Stimulated activated CD4-positive, alpha-beta T cell treated with anti-CD3 and anti-CD28 coated beads, Interleukin-12 subunit alpha, Interleukin-12 subunit beta, amount 100 ng/mL, for 24 hours (primary cell): ENCODE measurements around the gene PCDHA4.
"Not testable (repeated sequence)": the region's sequence is repeated elsewhere in the genome, so short reads cannot be mapped to it uniquely, and the experiment has no call there.

ENCODE experiments used
- DNase-seq, 2 experiments: peaks; one replicate each; pipeline ENCODE4 v3.0.0-alpha.2; 2020; ENCODE audit warnings: low read depth in 2 of 2

The PCDHA4 gene

GRCh38 chr5:140806834-140807775, at the start of gene PCDHA4:
TSS of gene PCDHA4 (plus strand) at chr5:140807068.
- no peak for DNase-seq

GRCh38 chr5:140764177-140764973, 42.5 kb upstream of the PCDHA4 start:
- DNase-seq: no peak

- no peak for DNase-seq
These were observed 39.4 kb upstream of the PCDHA4 start for GRCh38 chr5:140767444-140767843.

- DNase-seq: no peak
These were observed 26.4 kb upstream of the PCDHA4 start for GRCh38 chr5:140780512-140780911.

- no peak for DNase-seq
These were observed 20.8 kb upstream of the PCDHA4 start, which contains the start of gene PCDHA1 for GRCh38 chr5:140785905-140786686. TSS of gene PCDHA1 (plus strand) at chr5:140786140.

- DNase-seq: not testable (repeated sequence)
These were observed 19.4 kb upstream of the PCDHA4 start for GRCh38 chr5:140787422-140787821.

GRCh38 chr5:140787849-140788504, 18.9 kb upstream of the PCDHA4 start:
- DNase-seq: not testable (repeated sequence)

- DNase-seq: no peak
These were observed 15.8 kb upstream of the PCDHA4 start for GRCh38 chr5:140791089-140791488.

GRCh38 chr5:140794595-140795258, 12.1 kb upstream of the PCDHA4 start, which contains the start of gene PCDHA2:
TSS of gene PCDHA2 (plus strand) at chr5:140794852.
- no peak for DNase-seq

GRCh38 chr5:140795259-140795641, 11.6 kb upstream of the PCDHA4 start:
- DNase-seq: no peak

- not testable (repeated sequence) for DNase-seq
These were observed 10.7 kb upstream of the PCDHA4 start for GRCh38 chr5:140796072-140796717.

- DNase-seq: no peak
These were observed 10.2 kb upstream of the PCDHA4 start for GRCh38 chr5:140796718-140797095.

- DNase-seq: no peak
These were observed 5.9 kb upstream of the PCDHA4 start, which contains the start of gene PCDHA3 for GRCh38 chr5:140800816-140801493. TSS of gene PCDHA3 (plus strand) at chr5:140801057.

GRCh38 chr5:140801494-140801841, 5.4 kb upstream of the PCDHA4 start:
- DNase-seq: no peak

GRCh38 chr5:140802381-140802780, 4.5 kb upstream of the PCDHA4 start:
- not testable (repeated sequence) for DNase-seq

GRCh38 chr5:140802781-140803271, 4.0 kb upstream of the PCDHA4 start:
- no peak for DNase-seq

- not testable (repeated sequence) for DNase-seq
These were observed 1.5 kb downstream of the PCDHA4 start for GRCh38 chr5:140808241-140808888.

GRCh38 chr5:140808889-140809291, 2.0 kb downstream of the PCDHA4 start:
- DNase-seq: no peak
